ENCODE data around the gene ASCC3.
"Not testable (repeated sequence)": the region's sequence is repeated elsewhere in the genome, so short reads cannot be mapped to it uniquely, and the experiment has no call there.

ASCC3 gene

GRCh38 chr6:100803264-100804045 is 77.7 kb downstream of the ASCC3 start:
- FAIRE-seq = no peak

- FAIRE-seq = no peak
Observed at GRCh38 chr6:100801036-100801435, 80.1 kb downstream of the ASCC3 start.

- FAIRE-seq = no peak
Observed at GRCh38 chr6:100796049-100796823, 84.9 kb downstream of the ASCC3 start.

GRCh38 chr6:100790084-100790483 is 91.0 kb downstream of the ASCC3 start:
- FAIRE-seq = no peak

GRCh38 chr6:100785982-100786381 is 95.1 kb downstream of the ASCC3 start:
- no peak for FAIRE-seq

GRCh38 chr6:100780648-100781047 is 100.5 kb downstream of the ASCC3 start:
- FAIRE-seq = no peak

DNA sequence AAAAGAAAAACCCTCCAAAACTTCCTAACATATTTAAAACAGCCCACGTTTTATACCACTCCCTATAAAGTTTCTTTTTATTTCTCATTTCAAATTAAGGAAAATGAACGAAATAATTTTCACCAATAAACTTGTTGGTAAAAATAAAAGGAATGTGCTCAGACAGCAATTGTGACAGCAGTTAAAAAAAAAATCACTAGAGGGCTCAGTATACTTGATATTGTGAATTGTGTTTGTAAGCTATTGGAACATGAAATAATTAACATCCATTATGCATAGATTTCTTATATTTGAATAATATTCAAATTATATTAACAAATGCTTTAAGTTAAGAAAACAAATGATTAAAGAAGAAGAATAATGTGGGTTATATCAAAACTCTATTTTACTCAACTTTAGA is 105.5 kb downstream of the ASCC3 start:
- peak; percentile 83 for FAIRE-seq

- FAIRE-seq = no peak
Observed at GRCh38 chr6:100774681-100775080, 106.4 kb downstream of the ASCC3 start.

DNA sequence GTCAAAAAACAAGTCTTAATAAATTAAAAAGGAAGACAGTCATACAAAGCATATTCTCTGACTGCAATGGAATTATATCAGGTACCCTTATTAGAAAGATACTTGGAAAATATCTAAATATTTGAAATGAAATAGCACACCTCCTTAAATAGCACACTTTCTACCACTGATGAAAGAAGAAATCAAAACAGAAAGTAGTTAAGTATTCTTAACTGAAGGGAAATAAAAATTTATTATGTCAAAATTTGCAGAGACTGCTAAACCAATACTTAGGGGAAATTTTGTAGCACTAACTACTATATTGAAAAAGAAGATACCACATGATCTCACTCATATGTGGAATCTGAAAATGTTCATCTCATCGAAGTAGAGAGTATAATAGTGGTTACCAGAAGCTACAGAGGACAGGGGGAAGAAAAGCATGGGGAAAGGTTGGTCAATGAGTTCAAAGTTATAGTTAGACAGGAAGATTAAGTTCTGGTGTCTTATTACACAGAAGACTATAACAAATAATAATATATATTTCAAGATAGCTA is 112.2 kb downstream of the ASCC3 start:
- FAIRE-seq = no peak

DNA sequence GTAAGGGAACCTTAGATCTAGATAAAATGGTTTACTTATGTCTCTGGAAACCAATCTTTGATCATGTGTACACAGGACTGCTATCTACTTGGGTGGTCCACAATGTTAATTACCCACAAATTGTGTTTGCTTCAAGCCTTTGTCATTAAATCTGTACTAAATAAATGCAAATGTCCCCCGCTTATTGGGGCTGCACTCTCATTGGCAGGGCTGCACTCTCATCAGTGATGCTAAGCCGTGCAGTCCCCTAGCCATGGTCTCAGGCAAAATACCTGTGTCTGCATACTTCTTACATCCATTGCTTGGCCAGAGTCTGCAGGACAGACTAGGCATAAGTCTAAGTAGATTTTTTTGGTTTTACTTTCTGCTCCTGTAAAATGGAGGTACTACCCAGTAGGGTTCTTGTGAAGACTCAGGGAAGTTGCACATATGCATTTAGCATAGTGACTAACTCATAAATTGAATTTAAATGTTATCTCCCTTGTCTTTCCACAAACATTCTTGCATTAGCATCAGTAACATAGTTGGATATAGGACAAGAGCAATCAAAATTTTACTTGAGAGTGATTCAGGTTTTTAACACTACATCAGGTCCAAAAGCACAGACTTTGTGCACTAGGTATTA is 117.4 kb downstream of the ASCC3 start:
- FAIRE-seq = no peak

DNA sequence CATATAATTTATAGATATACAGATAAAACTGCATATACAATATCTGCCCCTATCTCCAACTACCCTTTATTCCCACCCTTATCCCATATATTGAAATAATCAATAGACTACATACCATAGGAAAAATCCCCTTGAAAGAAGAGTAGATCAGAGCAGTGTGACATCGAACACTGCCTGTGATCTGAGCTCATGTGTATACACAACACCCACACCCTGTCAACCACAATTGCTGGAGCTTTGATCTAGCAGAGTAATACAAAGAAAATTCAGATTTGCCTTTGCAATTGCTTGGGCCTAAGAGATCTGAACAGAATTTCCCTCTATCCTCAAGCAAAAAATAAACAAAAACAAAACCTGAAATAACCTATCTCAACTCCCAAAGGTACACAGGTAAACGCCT is 119.3 kb downstream of the ASCC3 start:
- no peak for FAIRE-seq

DNA sequence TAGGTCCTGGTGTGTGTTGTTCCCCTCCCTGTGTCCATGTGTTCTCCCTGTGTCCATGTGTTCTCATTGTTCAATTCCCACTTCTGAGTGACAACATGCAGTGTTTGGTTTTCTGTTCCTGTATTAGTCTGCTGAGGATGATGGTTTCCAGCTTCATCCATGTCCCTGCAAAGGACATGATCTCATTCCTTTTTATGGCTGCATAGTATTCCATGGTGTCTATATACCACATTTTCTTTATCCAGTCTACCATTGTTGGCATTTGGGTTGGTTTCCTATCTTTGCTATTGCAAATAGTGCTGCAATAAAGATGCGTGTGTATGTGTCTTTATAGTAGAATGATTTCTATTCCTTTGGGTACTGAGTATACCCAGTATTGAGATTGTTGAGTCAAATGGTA is 122.7 kb downstream of the ASCC3 start:
- FAIRE-seq = not testable (repeated sequence)

GRCh38 chr6:100753421-100753820 is 127.7 kb downstream of the ASCC3 start:
- no peak for FAIRE-seq

GRCh38 chr6:100751590-100751989 is 129.5 kb downstream of the ASCC3 start:
- FAIRE-seq = no peak

- no peak for FAIRE-seq
Observed at GRCh38 chr6:100745419-100746041, 135.6 kb downstream of the ASCC3 start.

GRCh38 chr6:100740439-100740838 is 140.7 kb downstream of the ASCC3 start:
- FAIRE-seq = no peak

DNA sequence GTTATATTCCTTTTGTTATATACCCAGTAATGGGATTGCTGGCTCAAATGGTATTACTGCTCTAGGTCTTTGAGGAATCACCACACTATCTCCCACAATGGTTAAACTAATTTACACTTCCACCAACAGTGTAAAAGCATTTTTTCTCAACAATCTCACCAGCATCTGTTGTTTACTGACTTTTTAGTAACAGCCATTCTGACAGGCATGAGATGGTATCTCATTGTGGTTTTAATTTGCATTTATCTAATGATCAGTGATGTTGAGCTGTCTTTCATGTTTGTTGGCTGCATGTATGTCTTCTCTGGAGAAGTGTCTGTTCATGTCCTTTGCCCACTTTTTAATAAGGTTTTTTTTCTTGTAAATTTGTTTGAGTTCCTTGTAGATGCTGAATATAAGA is 143.4 kb downstream of the ASCC3 start:
- FAIRE-seq = not testable (repeated sequence)

- FAIRE-seq = no peak
Observed at GRCh38 chr6:100731411-100731810, 149.7 kb downstream of the ASCC3 start.

DNA sequence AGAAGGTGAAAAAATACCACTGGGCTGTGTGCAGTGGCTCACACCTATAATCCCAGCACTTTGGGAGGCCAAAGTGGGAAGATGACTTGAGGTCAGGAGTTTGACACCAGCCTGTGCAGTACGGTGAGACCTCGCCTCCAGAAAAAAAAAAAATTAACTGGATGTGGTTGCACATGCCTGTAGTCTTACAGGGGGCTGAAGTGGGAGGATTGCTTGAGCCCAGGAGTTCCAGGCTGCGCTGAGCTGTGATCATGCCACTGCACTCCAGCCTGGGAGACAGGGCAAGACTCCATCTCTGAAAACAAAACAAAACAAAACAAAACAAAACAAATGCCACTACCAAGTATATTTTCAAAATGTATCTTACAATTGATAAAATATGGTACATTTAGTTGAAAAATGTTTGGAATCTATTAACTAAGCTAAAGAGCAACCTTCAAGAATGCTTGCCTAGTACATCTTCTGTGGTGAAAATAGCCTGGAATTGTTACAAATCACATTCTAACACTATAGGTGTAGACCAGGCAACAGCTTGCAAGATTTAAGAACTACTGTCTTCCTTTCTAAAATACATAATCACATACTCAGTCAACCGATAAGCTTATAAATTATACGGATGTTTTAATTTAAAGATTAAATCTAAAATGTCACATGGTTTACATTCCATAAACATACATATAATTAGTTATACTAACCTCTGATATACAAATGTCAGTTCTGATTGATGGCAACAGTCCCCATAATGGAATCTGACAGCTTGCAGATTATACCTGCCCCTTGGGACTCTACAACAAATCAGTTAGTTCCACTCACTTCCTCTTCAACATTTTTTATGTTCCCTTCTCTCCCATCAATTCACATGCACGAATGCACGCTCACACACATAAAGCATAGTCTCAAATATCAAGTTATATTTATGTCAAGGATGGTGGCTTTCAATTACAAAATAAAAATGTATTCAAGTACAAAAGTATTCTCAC is 150.8 kb downstream of the ASCC3 start:
- FAIRE-seq = no peak

DNA sequence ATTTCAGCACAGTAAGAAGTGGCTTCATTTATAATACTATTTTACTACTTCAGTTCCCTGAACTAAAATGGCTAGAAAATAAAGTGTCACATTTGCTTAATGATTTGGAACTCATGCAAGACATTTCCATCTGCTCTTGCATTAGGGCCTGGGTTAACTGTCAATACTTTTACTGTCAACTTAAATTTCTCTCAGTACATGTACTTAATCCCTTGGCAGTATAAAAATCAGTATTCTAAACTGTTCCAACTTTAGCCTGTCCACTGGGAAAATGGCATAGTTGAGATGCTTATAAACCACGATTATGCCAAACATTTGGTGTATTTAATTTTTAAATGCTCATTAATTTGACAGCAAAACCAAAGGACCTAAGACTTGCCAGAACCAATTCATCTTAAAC is 154.5 kb downstream of the ASCC3 start:
- no peak for FAIRE-seq

- FAIRE-seq = no peak
Observed at GRCh38 chr6:100724696-100725095, 156.4 kb downstream of the ASCC3 start.

GRCh38 chr6:100724222-100724621 is 156.9 kb downstream of the ASCC3 start:
- no peak for FAIRE-seq

All from TTC549 (cell line).